HG03045 (cell line): ENCODE measurements around the gene CNOT4.
"Not testable (repeated sequence)": the region's sequence is repeated elsewhere in the genome, so short reads cannot be mapped to it uniquely, and the experiment has no call there.

Source experiments
- ATAC-seq: cut with Tn5 transposase; IDR thresholded peaks from one replicate; pipeline ENCODE4 v1.9.1; 2021; ENCODE audit warnings: mild to moderate bottlenecking, moderate library complexity; ENCODE audit not compliant: unreplicated experiment

CNOT4 gene

GRCh38 chr7:135366843-135367508 is 142.9 kb downstream of the CNOT4 start:
- ATAC-seq = no peak

GRCh38 chr7:135365721-135366120 is 144.2 kb downstream of the CNOT4 start:
- no peak for ATAC-seq

GRCh38 chr7:135364206-135364605 is 145.7 kb downstream of the CNOT4 start:
- ATAC-seq = no peak

GRCh38 chr7:135362871-135363270 is 147.0 kb downstream of the CNOT4 start:
- ATAC-seq = no peak

DNA sequence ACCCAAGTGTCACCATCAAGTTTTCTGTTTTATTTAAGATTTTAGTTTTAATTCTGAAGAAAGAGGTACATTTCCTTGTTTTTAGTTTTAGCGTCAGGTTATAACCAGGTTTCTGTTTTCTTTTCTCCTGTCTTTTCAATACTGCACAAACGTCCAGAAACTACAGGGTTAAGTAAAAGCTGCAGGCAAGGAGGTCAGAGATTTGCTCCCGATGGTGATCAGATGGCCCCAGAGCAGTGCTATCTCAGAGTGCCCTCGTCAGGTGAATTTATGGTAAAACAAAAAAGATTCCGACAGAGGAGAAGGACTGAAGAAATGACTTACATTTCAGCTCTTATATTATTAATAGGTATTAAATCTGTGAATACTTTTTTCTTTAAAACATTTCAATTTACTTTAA is 148.1 kb downstream of the CNOT4 start:
- ATAC-seq = no peak

DNA sequence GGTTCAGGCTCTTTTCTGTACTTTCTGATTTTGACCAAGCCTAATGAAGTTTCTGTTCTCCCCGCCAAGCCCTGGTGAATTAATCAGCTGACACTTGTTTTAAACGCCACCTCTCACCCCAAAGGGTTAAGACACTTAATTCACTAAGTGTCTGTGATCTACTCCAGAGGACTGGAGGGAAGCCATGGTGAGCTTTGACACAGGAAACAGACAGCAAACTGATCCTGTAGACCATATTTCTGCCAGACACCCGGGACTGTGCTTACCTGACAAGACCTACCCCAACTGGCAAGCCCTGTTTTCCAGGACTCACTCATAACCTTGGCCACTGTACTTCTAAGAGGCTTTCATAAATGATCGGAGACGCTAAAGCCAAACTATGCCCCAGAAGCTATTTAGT is 150.3 kb downstream of the CNOT4 start:
- no peak for ATAC-seq

DNA sequence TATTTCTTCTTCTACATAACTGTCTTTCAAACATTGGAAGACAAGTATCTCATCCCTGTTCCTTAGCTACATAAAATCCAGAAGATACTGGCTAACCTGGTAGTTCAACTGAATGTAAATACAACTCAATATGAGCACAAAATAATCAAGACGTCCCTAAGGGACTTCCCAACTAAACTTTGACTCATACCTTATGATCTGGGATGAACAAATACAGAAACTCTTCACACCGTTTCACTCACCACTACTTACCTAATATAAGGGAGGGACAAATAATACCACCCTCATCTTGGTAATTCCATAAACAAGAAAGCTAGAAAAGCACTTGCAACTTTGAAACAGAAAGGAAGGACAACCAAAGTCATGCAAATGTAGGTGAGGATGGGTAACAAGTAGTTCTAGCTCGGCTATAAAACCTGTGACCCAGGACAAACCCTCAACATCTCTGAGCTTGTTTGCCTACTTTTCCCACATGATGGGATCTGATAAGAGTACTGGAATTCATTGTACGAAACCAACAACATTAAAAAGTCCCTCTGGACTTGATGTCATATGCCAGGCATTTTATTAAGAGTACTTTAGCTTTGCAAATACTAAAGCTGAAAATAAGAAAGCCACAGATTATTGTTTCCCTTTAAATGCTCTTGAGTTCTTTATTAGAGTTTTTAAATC is 154.4 kb downstream of the CNOT4 start:
- no peak for ATAC-seq

DNA sequence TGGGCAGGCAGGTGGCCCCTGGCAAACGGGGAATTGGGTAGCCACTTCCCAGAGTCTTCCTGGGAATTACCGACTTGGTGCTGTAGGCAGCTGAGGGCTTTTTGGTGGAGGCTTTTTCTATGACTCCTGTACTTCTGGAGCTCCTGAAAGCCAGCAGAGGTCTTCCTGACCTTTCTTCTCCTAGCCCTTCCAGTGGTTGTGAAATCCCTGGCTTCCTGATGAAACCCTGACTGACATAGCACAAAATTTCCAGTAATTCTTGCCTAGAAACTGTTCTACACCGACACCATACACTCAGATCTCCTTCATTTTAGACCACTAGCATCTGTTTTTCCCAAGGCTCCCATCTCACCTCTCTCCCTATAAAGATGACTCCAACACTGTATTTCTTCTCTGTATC is 156.1 kb downstream of the CNOT4 start:
- no peak for ATAC-seq

DNA sequence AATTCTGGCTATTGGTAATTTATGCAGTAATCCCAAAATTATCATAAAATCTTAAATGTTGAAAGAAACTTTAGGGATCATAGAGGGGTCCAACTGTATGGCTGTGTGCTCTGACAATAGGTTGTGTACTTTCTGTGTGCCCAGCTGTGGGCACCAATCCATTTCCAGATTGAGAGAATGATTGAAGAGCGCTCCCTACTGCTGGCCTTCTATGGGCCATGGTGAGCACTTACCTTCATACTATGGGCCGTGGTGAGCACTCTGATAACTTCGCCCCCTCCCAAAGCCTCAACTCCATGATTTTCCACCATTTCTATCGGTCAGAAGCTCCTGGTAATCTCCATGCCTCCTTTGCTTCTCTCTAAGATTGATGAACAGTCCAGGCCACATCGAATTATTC is 157.6 kb downstream of the CNOT4 start:
- no peak for ATAC-seq

DNA sequence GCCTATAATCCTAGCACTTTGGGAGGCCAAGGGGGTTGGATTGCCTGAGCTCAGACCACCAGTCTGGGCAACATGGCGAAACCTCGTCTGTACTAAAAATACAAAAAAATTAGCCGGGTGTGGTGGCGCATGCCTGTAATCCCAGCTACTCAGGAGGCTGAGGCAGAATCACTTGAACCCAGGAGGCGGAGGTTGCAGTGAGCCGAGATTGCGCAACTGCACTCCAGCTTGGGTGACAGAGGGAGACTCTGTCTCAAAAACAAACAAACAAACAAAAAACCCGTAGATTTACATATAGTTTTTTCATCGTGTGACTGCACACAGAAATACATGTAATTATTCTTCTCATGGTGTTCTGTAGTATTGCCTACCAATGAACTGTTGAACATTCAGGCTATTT is 158.8 kb downstream of the CNOT4 start:
- ATAC-seq = not testable (repeated sequence)

- ATAC-seq = no peak
Observed at GRCh38 chr7:135349746-135350145, 160.2 kb downstream of the CNOT4 start.

GRCh38 chr7:135348493-135348892 is 161.4 kb downstream of the CNOT4 start:
- ATAC-seq = no peak

DNA sequence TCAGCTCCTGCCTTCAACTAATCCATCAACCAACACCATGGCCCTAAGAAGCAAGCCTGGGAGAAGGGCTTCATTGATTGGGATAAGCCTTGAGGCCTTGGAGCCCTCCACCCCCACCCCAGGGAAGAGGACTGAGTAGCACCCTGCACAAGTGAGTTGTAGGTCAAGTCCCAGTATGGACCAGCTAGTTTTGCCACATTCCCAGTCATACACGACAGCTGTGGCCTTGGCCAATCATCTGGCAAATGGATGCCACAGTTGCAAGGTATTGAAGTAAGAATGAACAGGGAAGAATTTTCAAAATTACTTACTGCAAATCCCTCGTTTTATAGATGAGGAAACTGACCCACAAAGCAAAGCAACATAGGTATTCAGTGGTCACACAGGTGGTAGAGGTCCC is 166.5 kb downstream of the CNOT4 start:
- ATAC-seq = no peak

- ATAC-seq = no peak
Observed at GRCh38 chr7:135342887-135343286, 167.0 kb downstream of the CNOT4 start.

GRCh38 chr7:135341049-135341448 is 168.9 kb downstream of the CNOT4 start:
- no peak for ATAC-seq

- no peak for ATAC-seq
Observed at GRCh38 chr7:135337977-135338550, 171.8 kb downstream of the CNOT4 start.

- ATAC-seq = no peak
Observed at GRCh38 chr7:135337506-135337905, 172.4 kb downstream of the CNOT4 start.

- peak; percentile 48 for ATAC-seq
Observed at GRCh38 chr7:135335628-135336139, 174.2 kb downstream of the CNOT4 start.

- no peak for ATAC-seq
Observed at GRCh38 chr7:135334830-135335543, 174.9 kb downstream of the CNOT4 start.

DNA sequence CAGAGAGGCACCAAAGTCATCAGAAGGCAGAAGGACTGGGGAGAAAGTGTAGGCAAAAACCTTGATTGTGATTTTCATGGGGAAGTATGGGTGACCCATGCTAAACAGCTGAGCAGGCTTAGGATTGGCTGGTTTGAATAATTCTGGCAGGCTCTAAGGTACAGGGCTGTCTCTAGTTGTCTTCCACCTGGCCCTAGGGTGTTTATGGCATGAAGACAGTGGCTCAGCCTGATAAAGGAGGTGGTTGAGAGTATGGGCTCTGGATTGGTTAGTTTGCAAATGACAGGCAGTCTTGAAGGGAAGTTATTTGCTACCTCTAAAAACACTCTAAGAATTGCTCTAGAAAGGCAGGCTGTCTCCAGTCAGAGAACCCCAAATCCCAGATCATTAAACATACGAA is 176.0 kb downstream of the CNOT4 start:
- no peak for ATAC-seq

GRCh38 chr7:135333200-135333599 is 176.7 kb downstream of the CNOT4 start:
- ATAC-seq = no peak

- ATAC-seq = no peak
Observed at GRCh38 chr7:135330088-135330487, 179.8 kb downstream of the CNOT4 start.
